H1 (cell line): ENCODE measurements around the gene FANK1.

Experiments
- CEBPB ChIP-seq: IDR thresholded peaks from 2 replicates; pipeline ENCODE4 v1.6.1; 2012; ENCODE audit warnings: low read depth, low read length
- EP300 ChIP-seq, 2 experiments: IDR thresholded peaks; 1 replicate in 1 of 2; 2 replicates in 1 of 2; pipeline ENCODE4 v1.6.1; 2011 to 2012; ENCODE audit warnings: low read depth in 2 of 2, low read length in 2 of 2, mild to moderate bottlenecking in 2 of 2, borderline replicate concordance in 1 of 2, inconsistent platforms in 1 of 2, moderate library complexity in 1 of 2
- EZH2 ChIP-seq: fragments of 200-600 bp; sonication (generic); IDR thresholded peaks from 2 replicates; pipeline ENCODE4 v1.7.1; 2012; ENCODE audit warnings: low read depth, mild to moderate bottlenecking, moderate library complexity, low read length, inconsistent platforms; ENCODE audit not compliant: severe bottlenecking
- POLR2A ChIP-seq, 2 experiments: IDR thresholded peaks; 1 replicate in 1 of 2; 2 replicates in 1 of 2; pipeline ENCODE4 v1.6.1; 2011; ENCODE audit warnings: low read depth in 2 of 2, low read length in 2 of 2, mild to moderate bottlenecking in 2 of 2; ENCODE audit errors: control extremely low read depth in 1 of 2
- POLR2AphosphoS5 ChIP-seq: IDR thresholded peaks from 2 replicates; pipeline ENCODE4 v1.6.1; 2011; ENCODE audit warnings: low read depth, low read length
- RAD21 ChIP-seq, 2 experiments: IDR thresholded peaks in 1 of 2; conservative IDR thresholded peaks in 1 of 2; 2 replicates each; pipeline ENCODE4 v1.6.1; 2011; ENCODE audit warnings: low read depth in 2 of 2, low read length in 2 of 2, improper control_type of control experiment in 1 of 2, inconsistent platforms in 1 of 2, mild to moderate bottlenecking in 1 of 2, moderate library complexity in 1 of 2
- YY1 ChIP-seq: IDR thresholded peaks from 2 replicates; pipeline ENCODE4 v1.6.1; 2011; ENCODE audit warnings: low read depth, mild to moderate bottlenecking, low read length
- TF ChIP-seq, protein P1 (sequence below), 3 experiments: IDR thresholded peaks; 1 replicate in 2 of 3; 2 replicates in 1 of 3; pipeline versions ENCODE4 v1.5.1 to v1.6.1; 2011; ENCODE audit warnings: low read length in 3 of 3, mild to moderate bottlenecking in 3 of 3, inconsistent platforms in 2 of 3, low read depth in 1 of 3, moderate library complexity in 1 of 3; ENCODE audit not compliant: insufficient read depth in 1 of 3; ENCODE audit errors: control extremely low read depth in 1 of 3

DNA sequence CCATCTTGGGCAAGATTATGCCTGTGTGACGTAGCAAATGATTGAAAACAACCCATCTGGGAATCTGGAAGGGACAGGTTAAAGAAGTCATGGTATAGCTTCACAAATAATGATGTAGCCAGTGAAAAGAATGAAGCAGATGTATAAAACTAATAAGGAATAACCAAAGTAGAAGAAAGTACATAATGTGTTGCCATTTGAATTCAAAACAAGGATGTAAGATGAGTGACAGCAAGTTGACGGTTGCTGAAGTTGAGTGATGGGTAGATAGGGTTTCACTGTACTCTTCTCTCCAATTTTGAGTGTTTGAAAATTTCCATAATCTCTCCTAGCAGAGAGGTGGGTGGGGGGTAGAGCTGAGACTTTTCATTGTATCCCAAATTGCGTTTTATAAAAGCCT is 133.6 kb downstream of the FANK1 start:
- TF ChIP-seq EZH2 (no peak), POLR2AphosphoS5 (no peak), EP300 (IDR thresholded peaks at IDR 0.05; ENCODE audit: borderline replicate concordance in 1 of 2, low read depth in 2 of 2, low read length in 2 of 2) (no peak), YY1 (no peak), CEBPB (no peak), RAD21 (IDR thresholded peaks at IDR 0.05 in 1 of 2, conservative IDR thresholded peaks at IDR 0.05 in 1 of 2; ENCODE audit: low read depth in 2 of 2, low read length in 2 of 2) (no peak), POLR2A (IDR thresholded peaks at IDR 0.05; ENCODE audit: control extremely low read depth in 1 of 2, low read depth in 2 of 2, low read length in 2 of 2) (no peak)
- TF ChIP-seq, protein P1, sequence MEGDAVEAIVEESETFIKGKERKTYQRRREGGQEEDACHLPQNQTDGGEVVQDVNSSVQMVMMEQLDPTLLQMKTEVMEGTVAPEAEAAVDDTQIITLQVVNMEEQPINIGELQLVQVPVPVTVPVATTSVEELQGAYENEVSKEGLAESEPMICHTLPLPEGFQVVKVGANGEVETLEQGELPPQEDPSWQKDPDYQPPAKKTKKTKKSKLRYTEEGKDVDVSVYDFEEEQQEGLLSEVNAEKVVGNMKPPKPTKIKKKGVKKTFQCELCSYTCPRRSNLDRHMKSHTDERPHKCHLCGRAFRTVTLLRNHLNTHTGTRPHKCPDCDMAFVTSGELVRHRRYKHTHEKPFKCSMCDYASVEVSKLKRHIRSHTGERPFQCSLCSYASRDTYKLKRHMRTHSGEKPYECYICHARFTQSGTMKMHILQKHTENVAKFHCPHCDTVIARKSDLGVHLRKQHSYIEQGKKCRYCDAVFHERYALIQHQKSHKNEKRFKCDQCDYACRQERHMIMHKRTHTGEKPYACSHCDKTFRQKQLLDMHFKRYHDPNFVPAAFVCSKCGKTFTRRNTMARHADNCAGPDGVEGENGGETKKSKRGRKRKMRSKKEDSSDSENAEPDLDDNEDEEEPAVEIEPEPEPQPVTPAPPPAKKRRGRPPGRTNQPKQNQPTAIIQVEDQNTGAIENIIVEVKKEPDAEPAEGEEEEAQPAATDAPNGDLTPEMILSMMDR (IDR thresholded peaks at IDR 0.05; ENCODE audit: control extremely low read depth in 1 of 3, insufficient read depth in 1 of 3, low read depth in 1 of 3, low read length in 3 of 3), result no peak
